ENCODE measurements around the gene PRPF4.

The PRPF4 gene

DNA sequence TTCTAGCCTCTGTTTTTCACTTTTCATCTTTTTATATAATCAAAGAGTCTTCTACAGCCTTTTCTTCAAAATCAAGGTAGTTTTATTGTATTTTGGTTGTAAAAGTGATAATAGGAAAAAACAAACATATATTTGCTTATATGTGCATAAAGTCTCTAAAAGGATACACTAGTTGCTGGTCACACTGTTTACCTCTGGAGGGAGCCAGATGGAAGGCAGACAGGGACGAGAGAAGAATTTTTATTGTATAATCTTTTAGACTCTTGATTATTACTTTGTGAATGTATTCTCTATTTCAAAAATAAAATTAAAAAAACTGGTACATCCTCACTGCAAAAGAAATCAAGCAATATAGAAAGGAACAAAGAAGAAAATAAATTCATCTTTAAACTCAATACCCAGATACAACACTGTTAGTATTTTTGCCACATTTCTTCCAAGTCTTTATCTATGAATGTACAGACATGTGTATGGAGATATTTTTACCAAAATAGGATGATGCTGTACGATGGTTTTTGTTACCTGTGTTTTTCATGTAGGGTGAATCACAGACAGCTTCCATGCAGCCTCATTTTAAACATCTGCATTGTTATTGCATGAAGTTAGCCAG, 33.9 kb downstream of the PRPF4 start:
- in situ Hi-C loops (cut with MboI; ENCODE audit: low sequenced_read_pairs), result loop anchor here (25.0 kb wide), 1 partner anchor 353 kb away; no protein-coding TSS in a partner anchor

- in situ Hi-C loops (cut with MboI; ENCODE audit: low sequenced_read_pairs), result loop anchor here (25.0 kb wide), 1 partner anchor 352 kb away; no protein-coding TSS in a partner anchor
These were observed 35.1 kb downstream of the PRPF4 start for GRCh38 chr9:113310538-113310937.

DNA sequence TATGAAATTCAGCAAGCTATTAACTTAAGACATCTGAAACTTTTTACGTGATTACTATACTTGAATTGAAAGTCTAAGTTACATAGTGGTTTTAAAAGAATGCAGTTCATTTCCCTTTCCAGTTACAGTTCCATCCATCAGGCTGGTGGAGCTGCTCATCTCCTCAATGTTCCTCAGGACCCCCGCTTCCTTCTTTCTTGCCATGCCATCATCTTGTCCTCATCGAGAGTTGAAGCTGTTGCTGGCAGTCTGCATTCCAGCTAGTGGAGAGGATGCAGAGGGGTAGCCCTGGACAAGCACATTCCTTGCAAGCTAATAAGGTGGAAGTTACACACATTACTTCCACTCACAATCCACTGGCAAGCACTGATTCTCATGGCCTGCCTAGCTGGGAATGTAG, 36.5 kb downstream of the PRPF4 start:
- in situ Hi-C loops (cut with MboI; ENCODE audit: low sequenced_read_pairs), result loop anchor here (25.0 kb wide), 1 partner anchor 350 kb away; no protein-coding TSS in a partner anchor

DNA sequence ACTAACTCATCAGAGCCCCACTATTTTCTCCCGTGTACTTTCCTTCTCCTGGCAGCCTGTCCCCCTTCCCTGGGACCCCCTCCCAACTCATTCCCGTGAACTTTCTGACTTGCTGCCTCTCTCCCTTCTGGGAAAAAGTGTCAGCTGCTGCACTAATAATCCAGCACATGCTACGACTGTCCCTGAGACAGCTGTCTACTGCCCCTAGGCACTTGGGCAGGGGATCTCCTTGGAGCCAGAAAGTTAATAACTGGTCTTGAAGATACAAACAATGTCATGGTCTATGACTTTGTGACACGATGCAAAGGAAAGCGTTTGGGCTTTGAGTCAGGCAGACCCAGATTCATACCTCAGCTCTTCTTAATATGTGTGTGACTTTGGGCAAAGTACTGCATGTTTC, 37.8 kb downstream of the PRPF4 start:
- in situ Hi-C loops (cut with MboI; ENCODE audit: low sequenced_read_pairs), result loop anchor here (25.0 kb wide), 1 partner anchor 349 kb away; no protein-coding TSS in a partner anchor

GRCh38 chr9:113315231-113315630, 39.8 kb downstream of the PRPF4 start:
- in situ Hi-C loops (cut with MboI; ENCODE audit: low sequenced_read_pairs), result loop anchor here (25.0 kb wide), 1 partner anchor 347 kb away; no protein-coding TSS in a partner anchor

GRCh38 chr9:113316030-113316429, 40.6 kb downstream of the PRPF4 start:
- in situ Hi-C loops (cut with MboI; ENCODE audit: low sequenced_read_pairs), result loop anchor here (25.0 kb wide), 1 partner anchor 346 kb away; no protein-coding TSS in a partner anchor

DNA sequence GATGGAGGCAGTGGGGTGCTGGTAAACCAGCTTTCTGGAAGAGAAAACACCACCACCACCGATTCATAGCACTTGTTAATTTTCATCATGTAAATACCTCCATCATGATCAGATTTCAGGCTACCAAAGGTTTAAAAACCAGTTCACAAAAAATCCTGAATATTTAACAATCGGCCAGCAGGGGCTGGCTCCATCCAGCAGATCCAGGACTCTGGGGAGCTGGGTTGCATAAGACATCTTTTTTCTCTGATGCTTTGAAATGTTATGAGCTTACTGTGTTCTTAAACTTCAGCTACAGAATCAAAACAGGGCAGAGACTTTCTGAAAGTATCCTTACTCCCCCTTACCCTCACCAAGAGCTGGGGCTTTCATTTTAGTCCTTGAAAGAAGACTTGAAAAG, 42.3 kb downstream of the PRPF4 start:
- in situ Hi-C loops (cut with MboI; ENCODE audit: low sequenced_read_pairs), result loop anchor here (25.0 kb wide), 1 partner anchor 345 kb away; no protein-coding TSS in a partner anchor

GRCh38 chr9:113319054-113319453, 43.6 kb downstream of the PRPF4 start:
- in situ Hi-C loops (cut with MboI; ENCODE audit: low sequenced_read_pairs), result loop anchor here (25.0 kb wide), 1 partner anchor 343 kb away; no protein-coding TSS in a partner anchor

DNA sequence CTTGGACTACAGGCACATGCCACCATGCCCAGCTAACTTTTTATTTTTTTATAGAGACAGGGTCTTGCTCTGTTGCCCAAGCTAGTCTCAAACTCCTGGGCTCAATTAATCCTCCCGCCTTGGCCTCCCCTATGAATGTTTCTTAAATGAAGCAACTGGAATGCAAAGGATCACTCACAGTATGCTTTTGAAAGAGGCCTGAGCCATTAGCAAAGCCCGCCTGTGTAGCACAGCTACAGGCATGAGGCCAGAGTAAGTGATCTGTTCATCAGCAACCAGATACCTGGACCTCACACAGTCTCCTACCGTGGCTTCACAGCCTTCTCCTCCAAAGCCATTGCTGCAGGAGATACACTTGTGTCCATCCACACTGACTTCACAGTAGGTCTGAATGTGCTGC, 44.6 kb downstream of the PRPF4 start:
- in situ Hi-C loops (cut with MboI; ENCODE audit: low sequenced_read_pairs), result loop anchor here (25.0 kb wide), 1 partner anchor 342 kb away; no protein-coding TSS in a partner anchor

DNA sequence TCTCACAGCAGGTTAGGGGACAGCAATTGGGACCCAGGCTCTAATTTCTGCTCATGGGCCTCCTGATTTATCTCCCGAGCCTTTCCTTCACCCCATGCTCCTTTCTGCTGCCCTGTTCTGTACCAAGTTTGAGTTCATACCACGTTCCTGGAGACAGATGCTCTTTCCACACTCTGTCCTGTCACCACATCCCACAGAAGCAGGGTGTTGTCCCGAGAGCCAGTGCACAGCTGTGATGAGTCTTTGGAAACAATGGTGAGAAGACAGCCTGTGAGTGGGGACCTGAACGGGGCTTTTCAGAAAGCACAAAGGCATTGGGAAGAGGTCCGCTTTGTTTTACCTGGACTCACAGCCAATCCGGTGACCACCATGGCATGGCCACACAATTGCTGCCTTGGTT, 47.2 kb downstream of the PRPF4 start:
- in situ Hi-C loops (cut with MboI; ENCODE audit: low sequenced_read_pairs), result loop anchor here (25.0 kb wide), 1 partner anchor 340 kb away; no protein-coding TSS in a partner anchor

GRCh38 chr9:113326230-113326629, 50.8 kb downstream of the PRPF4 start:
- in situ Hi-C loops (cut with MboI; ENCODE audit: low sequenced_read_pairs), result no loop called here

- in situ Hi-C loops (cut with MboI; ENCODE audit: low sequenced_read_pairs), result no loop called here
These were observed 52.8 kb downstream of the PRPF4 start for GRCh38 chr9:113328045-113328782.

GRCh38 chr9:113331780-113332179, 56.3 kb downstream of the PRPF4 start:
- in situ Hi-C loops (cut with MboI; ENCODE audit: low sequenced_read_pairs), result no loop called here

- in situ Hi-C loops (cut with MboI; ENCODE audit: low sequenced_read_pairs), result no loop called here
These were observed 62.3 kb downstream of the PRPF4 start for GRCh38 chr9:113337714-113338113.

DNA sequence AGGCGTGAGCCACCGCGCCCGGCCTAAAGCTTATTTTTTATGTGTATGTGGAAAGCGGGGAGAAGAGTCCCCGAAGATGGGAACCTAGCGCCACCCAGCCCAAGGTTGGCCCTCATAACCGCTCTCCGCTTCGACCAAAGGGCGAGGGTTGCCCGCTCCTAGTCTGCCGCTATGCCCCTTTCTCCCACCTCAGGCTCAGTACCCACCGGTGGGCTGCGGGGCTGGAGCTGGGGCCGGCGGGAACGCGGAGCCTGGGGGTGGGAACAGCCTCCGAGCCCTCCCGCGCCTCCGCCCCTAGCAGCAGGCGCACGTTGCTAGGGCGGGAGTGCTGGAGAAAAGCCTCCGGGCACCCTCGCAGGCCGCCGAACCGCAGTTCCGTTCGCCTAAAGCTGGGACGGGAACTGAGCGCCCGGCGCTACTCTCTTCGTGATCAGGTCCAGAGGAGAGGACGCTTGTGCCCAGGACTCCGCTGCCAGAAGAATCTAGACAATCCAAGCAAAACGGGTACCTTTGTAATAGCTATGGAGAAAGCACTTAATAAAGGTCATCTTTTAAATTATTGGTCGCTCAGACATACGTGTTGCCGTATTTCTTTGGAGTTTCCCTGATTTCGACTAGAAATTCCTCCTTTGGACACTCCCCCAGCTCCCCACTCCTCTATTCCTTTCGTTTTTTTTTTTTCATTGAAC, 64.7 kb downstream of the PRPF4 start, which contains the start of gene WDR31:
WDR31 (minus strand) TSS at position 265 of the 689 bp plus-strand sequence. CDS start 8,253 bp downstream, outside the sequence.
- in situ Hi-C loops (cut with MboI; ENCODE audit: low sequenced_read_pairs), result no loop called here

- in situ Hi-C loops (cut with MboI; ENCODE audit: low sequenced_read_pairs), result no loop called here
These were observed 66.4 kb downstream of the PRPF4 start for GRCh38 chr9:113341712-113342410.

Measured in HL-60/S4 treated with phorbol 12-myristate 13-acetate at 8.2 ng/mL for 4 days and 3 days (cell line).